ENCODE data around the gene SOS2. TPM values are rescaled to one million over a fixed set of nuclear protein-coding genes. Genes with fewer than 3 reads are reported as not detected.

Gene SOS2
- total RNA-seq, 1 experiment from 2014 or later = 14.9 TPM

GRCh38 chr14:50117456-50117855 lies 113.9 kb downstream of the SOS2 start:
- Histone ChIP-seq H3K79me2 (ENCODE audit: low read depth) (peaks cover 25% of the 10 kb centered on the region), H2AFZ (no peak overlapping the region), H3K27ac (no peak overlapping the region), H3K36me3 (ENCODE audit: low read depth) (peaks cover 12% of the 10 kb centered on the region), H4K20me1 (ENCODE audit: insufficient read depth) (no peaks in the 10 kb centered on the region), H3K9me2 (ENCODE audit: insufficient read depth) (no peaks in the 10 kb centered on the region), H3K27me3 (ENCODE audit: insufficient read depth, low read depth) (no peaks in the 10 kb centered on the region), H3K9me3 (ENCODE audit: insufficient read depth, low read depth) (no peaks in the 10 kb centered on the region), H3F3A (ENCODE audit: insufficient read depth, low read depth) (peaks cover 9% of the 10 kb centered on the region), H3K4me1 (replicated peaks; ENCODE audit: insufficient read depth) (peaks cover 22% of the 10 kb centered on the region), H3K4me2 (no peak overlapping the region), H3K4me3 (no peak overlapping the region)
- CTCF ChIA-PET = no interaction called here
- intact Hi-C loops (cut with micrococcal nuclease; ENCODE audit: unreplicated experiment) = loop anchor here (5.0 to 10.0 kb wide), 3 partner anchors 115 to 657 kb away; partner anchors contain the start of genes MAP4K5 and SOS2
- POLR2A ChIA-PET (ENCODE audit: unreplicated experiment) = no interaction called here
- no peak for TF ChIP-seq EZH2 (IDR thresholded peaks at IDR 0.05; ENCODE audit: low read depth)
- no peak for TF ChIP-seq CTCF (conservative IDR thresholded peaks at IDR 0.05)
- no peak for DNase-seq
- no TSS peak for BruUV-seq (replicated peaks)

- peaks cover 22% of the 10 kb centered on the region for H3K4me1 ChIP-seq (replicated peaks; ENCODE audit: insufficient read depth)
- H2AFZ ChIP-seq = peak overlapping the region; percentile 91
- H3F3A ChIP-seq (ENCODE audit: insufficient read depth, low read depth) = peaks cover 9% of the 10 kb centered on the region
- H3K79me2 ChIP-seq (ENCODE audit: low read depth) = peaks cover 25% of the 10 kb centered on the region
- H3K4me3 ChIP-seq = peak overlapping the region; percentile 84
- BruUV-seq (replicated peaks) = no TSS peak
- no peaks in the 10 kb centered on the region for H3K9me2 ChIP-seq (ENCODE audit: insufficient read depth)
- H4K20me1 ChIP-seq (ENCODE audit: insufficient read depth) = no peaks in the 10 kb centered on the region
- ChIA-PET CTCF (interaction anchor here (1.5 kb wide), 1 partner anchor 264 kb away, joined by 6 read pairs; the partner anchor contains the start of gene NEMF), POLR2A (ENCODE audit: unreplicated experiment) (no interaction called here)
- intact Hi-C loops (cut with micrococcal nuclease; ENCODE audit: unreplicated experiment) = loop anchor here (5.0 to 10.0 kb wide), 3 partner anchors 115 to 658 kb away; partner anchors contain the start of genes MAP4K5 and SOS2
- no peak for DNase-seq
- peaks cover 16% of the 10 kb centered on the region for H3K36me3 ChIP-seq (ENCODE audit: low read depth)
- peak overlapping the region; percentile 84 for H3K4me2 ChIP-seq
- no peaks in the 10 kb centered on the region for H3K9me3 ChIP-seq (ENCODE audit: insufficient read depth, low read depth)
- H3K27me3 ChIP-seq (ENCODE audit: insufficient read depth, low read depth) = no peaks in the 10 kb centered on the region
- H3K27ac ChIP-seq = peak overlapping the region; percentile 66
- TF ChIP-seq EZH2 (IDR thresholded peaks at IDR 0.05; ENCODE audit: low read depth) (no peak), CTCF (conservative IDR thresholded peaks at IDR 0.05) (no peak)
Observed at GRCh38 chr14:50116966-50117365, 114.4 kb downstream of the SOS2 start.

DNA sequence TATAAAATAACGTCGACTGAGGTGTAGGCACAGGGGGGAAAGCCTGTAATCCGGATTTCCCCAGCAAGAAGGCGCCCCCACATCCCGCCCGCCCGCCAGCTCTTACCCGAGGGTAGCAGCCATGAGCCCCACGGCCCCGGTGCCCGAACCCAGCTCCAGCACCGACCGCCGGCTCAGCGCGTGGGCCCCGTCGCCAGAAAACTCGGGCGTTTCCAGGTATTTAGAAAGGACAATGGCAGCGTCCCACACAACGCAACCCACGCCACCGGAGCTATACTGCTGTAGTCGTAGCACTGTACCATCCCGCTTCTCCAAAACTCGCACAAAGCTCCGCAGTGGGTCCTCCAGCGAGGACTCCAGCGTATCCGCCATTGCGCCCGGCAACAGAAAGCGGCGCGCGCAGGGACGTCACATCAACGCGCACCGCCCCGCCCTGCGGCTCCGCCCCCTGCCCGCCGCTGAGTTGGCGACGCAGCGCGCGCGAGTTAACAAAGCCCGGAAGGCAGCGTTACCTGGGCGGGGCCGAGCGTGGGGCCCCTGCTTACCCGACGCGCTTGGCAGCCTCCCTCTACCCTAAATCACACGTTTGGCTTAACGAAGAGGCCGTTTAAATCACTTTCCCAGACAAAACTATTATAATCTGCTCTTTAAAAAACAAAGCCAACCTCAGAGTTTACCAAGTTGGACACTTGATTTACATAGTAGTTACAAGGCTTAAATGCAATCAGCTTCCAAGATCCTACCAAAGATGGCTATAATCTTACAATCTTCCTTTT lies 115.0 kb downstream of the SOS2 start, which contains the start of gene VCPKMT:
VCPKMT (minus strand) TSS at position 392 of the 776 bp plus-strand sequence; CDS start at position 372, 20 bp downstream.
- H4K20me1 ChIP-seq (ENCODE audit: insufficient read depth) = no peaks in the 10 kb centered on the region
- DNase-seq = peak; percentile 79 to 93
- H3K9me2 ChIP-seq (ENCODE audit: insufficient read depth) = no peaks in the 10 kb centered on the region
- peaks cover 22% of the 10 kb centered on the region for H3K36me3 ChIP-seq (ENCODE audit: low read depth)
- peak within 1 kb of the TSS; percentile 84 for H3K4me3 ChIP-seq
- H3K27me3 ChIP-seq (ENCODE audit: insufficient read depth, low read depth) = no peaks in the 10 kb centered on the region
- H3K4me2 ChIP-seq = peak within 1 kb of the TSS; percentile 84
- no peaks in the 10 kb centered on the region for H3K9me3 ChIP-seq (ENCODE audit: insufficient read depth, low read depth)
- ChIA-PET POLR2A (ENCODE audit: unreplicated experiment) (interaction anchor here (0.5 to 0.7 kb wide), 2 partner anchors 99 to 224 kb away, joined by 3 to 4 read pairs; no protein-coding TSS in a partner anchor), CTCF (interaction anchor here (1.5 kb wide), 1 partner anchor 264 kb away, joined by 6 read pairs; the partner anchor contains the start of gene NEMF)
- BruUV-seq (replicated peaks) = TSS peak; percentile 99
- peaks cover 25% of the 10 kb centered on the region for H3K79me2 ChIP-seq (ENCODE audit: low read depth)
- peak within 1 kb of the TSS; percentile 91 for H2AFZ ChIP-seq
- peaks cover 22% of the 10 kb centered on the region for H3K4me1 ChIP-seq (replicated peaks; ENCODE audit: insufficient read depth)
- peaks cover 12% of the 10 kb centered on the region for H3F3A ChIP-seq (ENCODE audit: insufficient read depth, low read depth)
- TF ChIP-seq EZH2 (IDR thresholded peaks at IDR 0.05; ENCODE audit: low read depth) (no peak), CTCF (conservative IDR thresholded peaks at IDR 0.05) (no peak)
- peak within 1 kb of the TSS; percentile 66 for H3K27ac ChIP-seq
- intact Hi-C loops (cut with micrococcal nuclease; ENCODE audit: unreplicated experiment) = loop anchor here (5.0 to 10.0 kb wide), 3 partner anchors 116 to 658 kb away; partner anchors contain the start of genes MAP4K5 and SOS2

Measured in PC-9 (cell line).